GM19397 (cell line): ENCODE measurements around the gene BTLA.
"Not testable (repeated sequence)": the region's sequence is repeated elsewhere in the genome, so short reads cannot be mapped to it uniquely, and the experiment has no call there.

ENCODE experiments used
- ATAC-seq: cut with Tn5 transposase; IDR thresholded peaks from one replicate; pipeline ENCODE4 v1.9.1; 2021; ENCODE audit warnings: mild to moderate bottlenecking, moderate library complexity; ENCODE audit not compliant: unreplicated experiment

The BTLA gene

DNA sequence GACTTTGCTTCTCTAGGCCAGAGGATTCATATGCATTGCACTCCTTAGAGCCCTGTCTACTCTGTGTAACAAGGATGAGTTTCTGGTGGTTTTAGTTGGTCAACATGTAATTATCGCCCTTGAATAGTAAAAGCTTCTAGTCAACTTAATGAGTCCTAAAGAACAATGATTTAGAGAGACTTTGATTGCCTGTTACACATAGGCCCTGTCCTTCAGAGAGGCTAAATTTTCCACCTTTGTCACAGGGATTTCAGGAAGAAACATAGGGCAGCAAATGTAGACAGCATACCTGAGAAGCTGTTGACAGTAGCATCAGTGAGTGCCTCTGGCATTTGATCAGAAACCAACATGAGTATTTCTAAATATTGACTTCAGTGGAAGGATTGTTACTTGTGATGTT is 7.1 kb downstream of the BTLA start:
- no peak for ATAC-seq

DNA sequence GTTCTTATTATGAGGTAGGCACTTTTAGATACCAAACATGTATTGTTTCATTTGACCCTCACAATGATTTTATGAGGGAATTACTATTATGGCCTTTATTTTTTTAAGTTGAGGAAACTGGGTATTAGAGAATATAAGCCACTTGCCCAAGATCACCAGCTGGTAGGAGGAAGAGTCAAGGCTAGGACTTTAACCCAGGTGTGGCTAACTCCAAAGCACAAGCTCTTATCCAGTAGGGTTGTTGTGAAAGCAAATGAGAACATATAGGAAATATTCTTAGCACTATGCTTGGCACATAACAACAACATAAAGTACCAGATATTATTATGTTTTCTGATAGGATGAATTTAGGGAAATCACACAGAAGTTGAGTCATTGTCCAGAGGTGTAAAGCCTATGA is 7.9 kb downstream of the BTLA start:
- no peak for ATAC-seq

DNA sequence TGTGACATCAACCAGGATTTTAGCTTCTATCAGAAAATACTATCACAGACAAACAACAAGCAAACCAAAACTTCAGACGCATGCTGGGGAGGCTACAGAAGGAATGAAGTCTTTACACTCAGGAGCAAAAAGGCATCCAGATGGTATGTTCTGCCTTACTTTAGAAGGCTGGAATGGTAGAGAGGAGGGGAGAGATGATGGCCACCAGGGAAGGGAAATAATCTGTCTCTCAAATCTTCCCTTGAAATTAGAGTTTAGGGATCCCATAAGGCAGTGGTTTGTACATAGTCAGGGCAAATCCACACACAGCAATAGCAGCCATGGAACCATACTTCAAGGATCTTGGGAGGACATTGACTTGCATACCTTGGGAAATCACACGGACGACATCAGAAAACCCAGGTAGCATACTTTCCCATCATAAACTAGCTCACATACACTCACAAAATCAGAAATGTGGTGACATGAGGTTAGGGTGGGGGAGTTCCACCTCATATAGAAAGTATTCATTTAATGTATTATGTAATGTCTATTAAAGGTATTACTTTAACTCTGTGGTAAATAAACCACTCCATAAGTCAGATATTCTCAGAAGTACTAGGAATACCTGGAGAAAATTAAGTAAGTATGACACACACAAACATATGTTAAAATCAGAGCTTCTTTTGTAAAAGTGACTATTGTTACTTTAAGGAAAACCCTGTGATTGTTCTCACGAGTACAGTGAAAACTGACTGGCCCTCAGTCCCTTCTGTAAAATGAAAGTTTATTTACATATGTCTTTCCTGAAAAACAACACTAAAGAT is 9.4 kb downstream of the BTLA start:
- ATAC-seq, result peak; percentile 46

DNA sequence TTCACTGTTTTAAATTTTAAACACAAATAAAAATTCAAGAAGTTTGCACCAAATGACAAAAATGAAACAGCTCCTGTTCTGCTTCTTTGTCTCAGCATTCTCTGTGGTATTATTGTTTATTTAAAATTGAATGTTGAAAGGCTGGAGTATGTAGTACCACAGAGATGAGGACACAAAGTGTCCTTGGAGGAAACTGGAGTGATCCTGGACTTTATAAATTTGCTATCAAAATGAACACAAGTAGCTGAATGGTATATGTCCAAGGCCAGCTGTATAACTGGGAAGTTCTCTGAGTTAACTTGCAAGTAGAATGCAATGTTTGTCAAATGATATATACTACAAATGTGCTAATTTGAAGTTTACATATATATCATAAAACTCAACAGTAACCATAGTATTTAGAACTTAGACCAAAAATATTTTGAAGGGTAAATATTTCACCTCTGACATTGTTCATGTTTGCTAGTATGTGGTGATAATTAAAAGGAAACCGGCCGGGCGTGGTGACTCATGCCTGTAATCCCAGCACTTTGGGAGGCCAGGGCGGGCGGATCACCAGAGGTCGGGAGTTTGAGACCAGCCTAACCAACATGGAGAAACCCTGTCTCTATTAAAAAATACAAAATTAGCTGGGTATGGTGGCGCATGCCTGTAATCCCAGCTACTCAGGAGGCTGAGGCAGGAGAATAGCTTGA is 12.3 kb downstream of the BTLA start:
- no peak for ATAC-seq

DNA sequence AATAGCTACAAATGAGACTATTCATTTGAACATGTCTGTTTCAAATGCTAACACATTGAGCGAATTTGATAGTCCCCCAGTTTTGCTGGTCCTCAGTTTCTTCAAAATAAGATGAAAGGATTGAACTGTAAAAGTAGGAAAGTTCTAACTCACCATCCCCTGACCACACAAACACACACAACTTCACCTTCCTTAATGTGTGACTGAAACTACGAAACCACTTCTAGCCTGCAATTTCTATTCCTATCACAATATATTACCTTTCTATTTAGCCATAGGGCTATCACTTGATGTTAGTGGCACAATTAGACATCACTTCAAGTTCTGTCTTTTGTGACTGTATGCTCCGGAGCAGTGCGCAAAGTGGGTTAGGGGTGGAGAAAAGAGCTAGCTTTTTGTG is 14.9 kb downstream of the BTLA start:
- no peak for ATAC-seq

DNA sequence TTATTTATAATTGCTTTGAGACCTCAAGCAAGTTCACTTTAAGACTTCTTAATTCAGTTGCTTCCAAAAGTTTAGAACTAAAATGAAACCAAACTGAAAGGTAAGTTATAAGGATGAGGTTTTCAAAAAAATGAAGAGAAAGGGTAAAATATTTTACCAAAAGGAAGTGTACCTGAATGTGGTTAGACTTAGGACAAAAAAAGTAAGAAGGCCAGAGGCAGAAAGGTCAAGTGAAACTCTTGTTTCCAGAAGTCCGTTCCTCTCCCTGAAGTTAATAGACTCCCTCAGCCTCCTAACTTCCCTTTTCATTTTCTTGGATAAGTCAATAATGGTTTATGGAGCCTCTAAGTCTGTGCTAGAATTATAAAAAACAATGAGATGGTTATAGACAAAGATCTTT is 16.6 kb downstream of the BTLA start:
- no peak for ATAC-seq

DNA sequence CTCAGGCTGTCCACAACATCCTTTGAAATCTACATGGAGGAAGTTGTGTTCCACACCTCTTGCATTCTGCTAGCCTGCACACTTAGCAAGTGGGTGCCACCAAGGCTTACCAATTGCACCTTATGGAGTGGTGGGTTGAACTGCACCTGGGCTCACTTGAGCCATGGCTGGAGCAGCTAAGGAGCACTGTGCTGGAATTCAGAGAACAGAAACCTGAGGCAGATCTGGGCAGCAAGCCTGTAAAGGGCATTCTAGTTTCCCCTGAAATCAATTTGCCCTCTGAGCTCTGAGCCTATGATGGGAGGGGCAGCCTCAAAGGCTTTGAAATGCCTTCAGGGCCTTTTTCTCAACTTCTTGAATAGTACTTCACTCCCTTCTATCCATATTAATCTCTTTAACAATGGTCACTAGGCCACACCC is 18.0 kb downstream of the BTLA start:
- no peak for ATAC-seq

DNA sequence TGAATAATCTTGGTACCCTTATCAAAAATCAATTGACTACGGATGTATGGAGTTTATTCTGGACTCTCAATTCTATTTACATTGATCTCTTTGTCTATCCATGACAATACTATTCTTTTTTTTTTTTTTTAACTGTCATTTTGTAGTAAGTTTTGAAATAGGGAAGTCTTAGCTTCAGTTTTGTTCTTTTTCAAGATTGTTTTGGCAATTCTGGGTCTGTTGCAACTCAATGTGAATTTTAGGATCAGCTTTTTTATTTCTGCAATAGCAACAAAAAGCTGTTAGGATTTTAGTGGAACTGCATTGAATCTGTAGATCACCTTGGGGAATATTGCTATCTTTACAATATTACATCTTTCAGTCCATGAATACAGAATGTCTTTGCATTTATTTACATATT is 21.4 kb downstream of the BTLA start:
- no peak for ATAC-seq

DNA sequence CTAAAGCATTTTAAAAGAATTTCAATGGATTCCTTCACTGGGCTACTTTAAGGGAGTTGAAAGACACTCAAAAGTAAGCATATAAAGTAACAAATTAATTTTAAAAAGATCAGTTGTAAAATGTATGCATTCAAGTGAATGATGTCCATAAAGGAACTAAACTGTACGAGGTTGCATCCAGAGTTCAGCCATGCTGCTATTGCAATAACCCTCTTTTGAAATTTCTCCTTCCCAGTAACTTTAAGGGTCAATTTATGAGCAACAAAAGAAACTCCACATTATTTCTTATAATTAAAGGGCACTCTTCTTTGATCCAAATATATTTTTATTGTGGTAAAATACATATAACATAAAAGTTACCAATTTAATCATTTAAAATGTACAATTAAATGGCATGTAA is 22.9 kb downstream of the BTLA start:
- no peak for ATAC-seq

DNA sequence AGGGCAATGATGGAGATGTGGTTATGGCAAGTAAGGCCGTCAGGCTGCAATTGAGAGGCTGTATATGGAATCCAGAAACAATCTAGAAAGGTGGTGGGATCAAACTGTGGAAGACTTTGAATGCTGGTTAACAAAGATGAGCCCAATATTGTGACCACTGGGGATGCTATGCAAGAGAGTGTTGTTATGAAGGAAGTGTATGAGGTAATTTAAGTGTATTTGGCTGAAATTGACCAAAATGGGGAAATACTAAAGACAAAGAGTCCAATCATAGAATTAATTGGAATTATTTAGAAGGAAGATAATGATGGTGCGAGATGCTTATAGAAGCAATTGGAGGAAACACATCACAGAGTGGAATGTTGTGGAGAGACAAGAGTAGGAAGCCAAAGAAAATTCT is 24.5 kb downstream of the BTLA start:
- ATAC-seq, result no peak

DNA sequence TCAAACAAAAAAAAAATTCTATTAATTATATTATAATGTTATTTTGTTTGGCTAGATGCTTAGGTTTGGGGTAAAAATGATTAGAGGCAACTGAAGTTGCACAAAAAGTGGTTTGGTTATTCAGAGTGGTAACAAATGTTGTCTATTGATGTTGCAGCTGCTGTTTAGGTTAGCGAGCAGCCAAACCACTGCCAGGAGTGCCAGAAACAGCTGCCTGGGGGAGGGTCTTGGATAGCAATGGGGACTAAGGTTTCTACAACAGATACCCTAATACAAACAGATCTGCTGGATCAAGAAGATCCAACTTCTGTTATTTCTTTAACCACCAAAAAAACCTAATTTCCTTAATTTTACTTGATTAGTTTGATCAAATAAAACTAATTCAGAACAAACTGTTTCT is 26.6 kb downstream of the BTLA start:
- no peak for ATAC-seq

DNA sequence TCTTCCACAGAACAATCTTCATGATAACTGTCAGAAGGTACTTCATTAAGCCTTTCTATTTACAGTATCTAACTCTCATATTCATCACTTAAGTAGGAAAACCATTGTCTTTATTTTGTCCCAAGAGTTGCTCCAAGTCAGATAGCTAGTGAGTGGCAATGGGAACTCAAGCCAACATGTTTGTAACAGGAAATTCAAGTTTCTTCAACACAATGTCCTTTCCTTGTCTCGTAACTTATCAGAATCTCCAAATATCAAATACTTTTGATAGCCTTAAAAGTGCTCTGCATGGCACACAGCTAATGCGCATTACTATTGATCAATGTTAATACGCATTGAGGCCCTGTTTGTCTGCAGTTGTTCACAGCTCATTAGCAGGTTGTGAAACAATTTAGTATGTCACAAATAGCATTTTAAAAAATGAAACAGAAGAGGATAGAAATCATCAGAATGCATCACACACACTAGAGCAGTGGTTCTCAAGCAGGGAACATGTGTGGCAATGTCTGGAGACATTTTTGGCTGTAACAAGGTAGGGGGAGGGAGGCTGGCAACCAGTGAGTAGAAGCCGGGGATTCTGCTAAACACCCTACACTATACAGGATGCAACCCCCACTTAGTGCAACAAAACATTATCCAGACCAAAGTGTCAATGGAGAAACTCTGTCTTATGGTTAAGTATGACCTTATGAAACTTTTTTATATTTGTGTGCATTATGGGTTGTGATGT is 27.5 kb downstream of the BTLA start:
- ATAC-seq, result no peak

DNA sequence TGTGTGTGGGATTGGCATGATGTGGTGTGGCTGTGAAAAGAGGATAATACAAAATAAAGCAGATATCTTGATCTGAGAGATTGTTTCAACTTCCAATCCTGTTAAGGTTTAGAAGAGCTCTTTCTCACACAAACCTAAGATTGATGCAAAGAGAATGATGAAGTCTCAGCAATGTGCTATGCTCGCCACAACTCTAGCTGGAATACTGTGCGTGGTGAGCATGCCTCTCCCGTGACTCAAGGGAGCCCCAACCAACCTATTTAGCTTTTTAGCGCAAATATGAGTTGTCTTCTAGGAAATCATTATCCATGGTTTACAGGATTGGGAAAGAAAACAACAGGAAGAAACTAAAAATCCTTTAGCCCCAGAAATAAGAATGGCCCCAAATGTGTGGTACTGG is 28.5 kb downstream of the BTLA start:
- ATAC-seq, result no peak

DNA sequence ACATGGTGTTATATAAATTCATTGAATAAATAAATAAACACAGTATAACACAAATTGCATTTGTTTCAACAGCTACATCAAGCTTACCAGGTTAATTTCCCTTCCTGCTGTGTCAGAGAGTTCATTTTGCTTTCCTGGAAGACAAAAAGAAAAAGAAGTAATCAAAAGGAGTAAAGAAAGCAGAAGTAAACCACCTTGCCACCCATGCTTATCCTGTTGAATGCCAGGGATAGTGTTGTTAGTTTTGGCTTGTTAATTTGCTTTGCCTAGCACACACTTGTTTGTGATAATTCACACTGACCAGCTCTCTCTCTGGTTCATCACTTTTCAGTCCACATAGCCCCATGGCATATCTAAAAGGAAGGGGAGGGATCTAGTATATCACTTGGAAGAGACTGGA is 29.6 kb downstream of the BTLA start:
- ATAC-seq, result no peak

DNA sequence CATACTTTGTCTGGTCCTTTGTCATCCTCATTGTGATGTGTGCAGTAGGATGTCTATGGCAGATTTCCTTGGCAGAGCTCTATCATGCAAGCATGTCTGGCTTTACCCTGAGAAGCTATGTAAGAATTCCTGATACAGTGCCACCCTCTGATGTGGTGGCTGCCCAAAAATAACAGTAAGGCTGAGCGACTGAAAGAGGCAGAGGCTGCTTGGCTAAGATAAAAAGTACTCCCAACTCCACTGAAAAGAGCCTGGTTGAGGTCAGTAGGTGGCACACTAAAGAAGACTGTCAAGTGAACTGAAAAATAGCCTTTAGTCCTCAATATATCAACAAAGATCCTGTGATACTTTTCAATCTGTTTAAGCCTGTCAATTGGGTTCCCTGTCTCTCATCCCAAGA is 31.7 kb downstream of the BTLA start:
- ATAC-seq, result no peak

DNA sequence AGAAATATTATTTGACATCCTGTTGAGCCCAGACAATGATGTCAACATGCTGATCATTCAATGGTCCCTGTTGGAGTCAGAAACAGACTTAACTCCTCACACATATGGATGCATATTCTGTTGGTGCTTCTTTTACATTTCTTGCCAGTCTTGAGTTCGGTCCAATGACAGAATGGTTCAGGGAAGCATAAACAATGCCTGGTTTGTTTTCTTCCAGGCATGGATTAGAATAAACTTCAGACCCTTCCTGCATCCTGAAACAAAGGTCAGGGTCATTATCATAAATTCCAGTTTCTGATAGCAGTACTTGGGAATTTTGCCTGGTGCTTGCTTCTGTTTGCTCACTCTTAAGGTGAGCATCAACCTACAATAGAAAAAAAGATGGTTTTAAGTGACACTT is 33.3 kb downstream of the BTLA start:
- no peak for ATAC-seq

DNA sequence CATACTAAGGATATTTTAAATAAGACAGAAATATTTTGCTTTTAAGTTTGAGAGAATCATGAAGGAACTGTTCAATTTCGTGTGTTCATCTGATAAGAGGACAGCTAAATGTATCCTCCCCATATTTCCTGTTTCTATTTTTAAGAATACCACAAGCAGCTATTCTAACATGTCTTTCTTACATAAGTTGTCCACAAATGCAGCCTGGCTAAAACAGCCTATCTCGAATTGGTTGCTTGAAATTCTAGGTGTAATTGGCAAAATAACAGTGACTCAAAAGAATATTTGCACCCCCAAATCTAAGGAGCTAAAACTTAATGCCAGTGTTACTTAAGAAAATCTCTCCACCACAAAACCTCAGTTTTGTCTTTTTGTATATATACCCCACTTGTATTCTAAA is 35.0 kb downstream of the BTLA start:
- ATAC-seq, result no peak

DNA sequence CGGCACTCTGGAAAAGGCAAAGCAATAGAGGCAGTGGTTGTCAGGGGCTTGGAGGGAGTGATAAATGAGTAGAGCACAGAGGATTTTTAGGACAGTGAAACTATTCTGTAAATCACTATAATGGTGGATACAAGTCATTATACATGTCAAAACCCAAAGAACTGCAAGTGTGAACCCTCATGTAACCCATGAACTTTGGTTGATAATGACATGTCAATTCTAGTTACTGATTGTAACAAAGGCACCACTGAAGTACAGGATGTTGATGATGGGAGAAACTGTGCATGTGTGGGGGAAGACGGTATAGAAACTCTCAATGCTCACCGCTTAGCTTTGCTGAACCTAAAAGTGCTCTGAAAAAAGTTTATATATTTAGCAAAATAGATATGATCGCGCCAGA is 36.0 kb downstream of the BTLA start:
- peak; percentile 42 for ATAC-seq

DNA sequence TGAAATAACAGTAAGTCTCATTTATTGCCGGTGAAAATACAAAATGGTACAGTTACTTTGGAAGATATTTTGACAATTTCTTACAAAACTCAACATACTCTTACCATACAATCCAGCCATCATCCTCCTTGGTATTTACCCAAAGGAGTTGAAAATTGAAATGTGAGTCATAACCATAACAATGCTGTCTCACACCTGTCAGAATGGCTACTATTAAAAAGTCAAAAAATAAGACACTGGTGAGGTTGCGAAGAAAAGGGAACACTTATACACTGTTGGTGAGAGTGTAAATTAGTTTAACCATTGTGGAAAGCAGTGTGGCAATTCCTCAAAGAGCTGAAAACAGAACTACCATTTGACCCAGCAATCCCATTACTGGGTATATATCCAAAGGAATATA is 37.5 kb downstream of the BTLA start:
- ATAC-seq, result not testable (repeated sequence)

DNA sequence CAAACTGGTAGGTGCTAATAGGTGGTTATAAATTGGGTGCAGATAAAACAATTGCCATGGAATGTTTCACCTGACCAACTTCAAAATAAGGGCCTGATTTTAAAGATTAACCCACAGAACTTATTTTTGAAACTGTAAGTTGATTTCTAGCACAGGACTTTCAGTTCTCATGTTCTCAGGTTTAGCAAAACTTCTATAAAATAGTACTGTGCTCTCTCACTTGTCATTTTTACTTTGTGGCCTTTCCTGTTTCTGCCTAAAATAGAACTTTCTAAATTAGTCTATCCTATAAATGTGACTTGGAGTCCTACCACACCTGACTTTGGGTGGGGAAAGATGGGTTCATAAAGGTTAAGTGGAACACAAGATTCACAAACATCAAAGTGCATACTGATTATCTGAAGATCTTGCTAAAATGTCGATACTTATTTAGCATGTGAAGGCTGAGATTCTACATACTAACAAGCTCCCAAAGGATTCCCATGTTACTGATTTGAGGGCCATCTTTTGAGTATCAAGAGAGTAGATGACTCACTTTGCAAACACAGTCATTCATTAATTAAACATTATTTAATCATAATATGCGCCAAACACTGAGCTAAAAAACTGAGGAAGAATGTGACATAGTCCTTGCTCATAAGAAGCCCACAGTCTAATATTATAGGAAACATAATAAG is 38.6 kb downstream of the BTLA start:
- ATAC-seq, result peak; percentile 43

DNA sequence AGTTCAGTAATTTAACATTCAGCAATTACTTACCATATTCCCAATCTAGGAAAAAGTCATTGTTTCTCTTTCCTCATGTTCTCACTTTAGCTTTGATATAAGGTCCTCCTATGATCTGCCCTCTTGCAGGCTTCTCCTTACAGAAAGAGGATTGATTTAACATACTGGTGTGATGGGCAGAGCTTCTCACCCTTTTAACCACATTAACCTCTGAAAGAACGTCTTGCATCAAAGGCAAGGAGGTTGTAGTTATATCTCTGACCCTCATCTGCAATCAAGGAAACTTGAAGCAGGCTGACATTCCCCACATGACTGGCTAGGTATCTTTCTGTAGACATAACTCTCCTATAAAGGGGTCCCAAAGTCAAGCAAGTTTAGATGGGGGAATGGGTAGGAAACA is 39.5 kb downstream of the BTLA start:
- ATAC-seq, result no peak
